HFFc6 (cell line): ENCODE results near the gene PAPPA2. TPM values are rescaled to one million over a fixed set of nuclear protein-coding genes. Genes with fewer than 3 reads are reported as not detected.

ENCODE experiments used
- DNase-seq: peaks from one replicate; pipeline ENCODE4 v3.0.0-alpha.2; 2018
- H3K27ac Mint-ChIP-seq: 2 replicates; pipeline ENCODE4 v1.8.0; 2020; ENCODE audit warnings: mild to moderate bottlenecking, mixed read lengths
- H3K27me3 Mint-ChIP-seq: 2 replicates; pipeline ENCODE4 v1.8.0; 2021; ENCODE audit warnings: mild to moderate bottlenecking, moderate library complexity, mixed read lengths; ENCODE audit not compliant: insufficient read depth
- H3K36me3 Mint-ChIP-seq: 2 replicates; pipeline ENCODE4 v1.8.0; 2021; ENCODE audit warnings: low read depth, mixed read lengths
- H3K4me1 Mint-ChIP-seq: 2 replicates; pipeline ENCODE4 v1.8.0; 2020; ENCODE audit warnings: low read depth, mixed read lengths
- H3K4me3 Mint-ChIP-seq: 2 replicates; pipeline ENCODE4 v1.8.0; 2020; ENCODE audit warnings: mild to moderate bottlenecking, moderate library complexity, mixed read lengths
- H3K9me3 Mint-ChIP-seq: 2 replicates; pipeline ENCODE4 v1.8.0; 2020; ENCODE audit warnings: mild to moderate bottlenecking, mixed read lengths
- CTCF ChIP-seq: fragments of 200-600 bp; sonication (generic); IDR thresholded peaks from 2 replicates; pipeline ENCODE4 v1.5.0; 2021; ENCODE audit warnings: antibody characterized with exemption, mild to moderate bottlenecking
- total RNA-seq, 6 experiments: library from RNA; stranded (reverse); fragmentation: NEBNext Ultra II Directional; extraction: Animal tissue kit (Norgen Biotek cat#: 25700); gene quantifications; 2 replicates in 1 of 6; 3 replicates in 5 of 6; pipeline ENCODE4 v1.2.3, GENCODE V29; 2021

PAPPA2 gene
- total RNA-seq, 6 experiments from 2014 or later, result 0.16 to 1.1 (median 0.42) TPM

- H3K9me3 Mint-ChIP-seq, result peaks cover 34% of the 10 kb centered on the region
- DNase-seq, result no peak
- no peaks in the 10 kb centered on the region for H3K4me1 Mint-ChIP-seq
- H3K27me3 Mint-ChIP-seq, result no peaks in the 10 kb centered on the region
- H3K4me3 Mint-ChIP-seq, result no peak overlapping the region
- TF ChIP-seq CTCF, result no peak
- H3K27ac Mint-ChIP-seq, result no peak overlapping the region
- no peaks in the 10 kb centered on the region for H3K36me3 Mint-ChIP-seq
These were observed 36.7 kb downstream of the PAPPA2 start for GRCh38 chr1:176499671-176500070.

- no peaks in the 10 kb centered on the region for H3K27me3 Mint-ChIP-seq
- H3K4me1 Mint-ChIP-seq, result no peaks in the 10 kb centered on the region
- no peaks in the 10 kb centered on the region for H3K36me3 Mint-ChIP-seq
These were observed 38.6 kb downstream of the PAPPA2 start for GRCh38 chr1:176501599-176501998.

GRCh38 chr1:176504848-176505553, 42.0 kb downstream of the PAPPA2 start:
- no peak for TF ChIP-seq CTCF
- Mint-ChIP-seq H3K27ac (no peak overlapping the region), H3K9me3 (peaks cover 26% of the 10 kb centered on the region), H3K4me1 (no peaks in the 10 kb centered on the region), H3K4me3 (no peak overlapping the region), H3K36me3 (no peaks in the 10 kb centered on the region), H3K27me3 (no peaks in the 10 kb centered on the region)
- DNase-seq, result no peak

More at GRCh38 chr1:176501599-176501998, 38.6 kb downstream of the PAPPA2 start:
- Mint-ChIP-seq H3K4me3 (no peak overlapping the region), H3K9me3 (peaks cover 41% of the 10 kb centered on the region), H3K27ac (no peak overlapping the region)
- TF ChIP-seq CTCF, result no peak
- DNase-seq, result no peak

GRCh38 chr1:176512966-176513365, 50.0 kb downstream of the PAPPA2 start:
- DNase-seq, result no peak
- Mint-ChIP-seq H3K4me1 (no peaks in the 10 kb centered on the region), H3K27me3 (no peaks in the 10 kb centered on the region; the same call in 1 of the 2 replicates), H3K27ac (no peak overlapping the region), H3K36me3 (no peaks in the 10 kb centered on the region), H3K9me3 (peaks cover 31% of the 10 kb centered on the region), H3K4me3 (no peak overlapping the region)
- TF ChIP-seq CTCF, result no peak

- no peaks in the 10 kb centered on the region; the same call in 1 of the 2 replicates for H3K27me3 Mint-ChIP-seq
- no peak overlapping the region for H3K27ac Mint-ChIP-seq
- H3K36me3 Mint-ChIP-seq, result no peaks in the 10 kb centered on the region
- peak; percentile 20 for DNase-seq
- TF ChIP-seq CTCF, result no peak
- H3K9me3 Mint-ChIP-seq, result peaks cover 31% of the 10 kb centered on the region
- H3K4me3 Mint-ChIP-seq, result no peak overlapping the region
- no peaks in the 10 kb centered on the region for H3K4me1 Mint-ChIP-seq
These were observed 52.3 kb downstream of the PAPPA2 start for GRCh38 chr1:176515310-176515709.
